NCI-H1417 treated with DMSO at 0.1 percent for 48 hours (cell line): ENCODE results near the gene SLC9A9.
"Not testable (repeated sequence)": the region's sequence is repeated elsewhere in the genome, so short reads cannot be mapped to it uniquely, and the experiment has no call there.

Source experiments
- DNase-seq: peaks from one replicate; lab custom pipeline; 2025; lab: John Stamatoyannopoulos, UW

SLC9A9 gene

GRCh38 chr3:143551761-143552160 lies 296.5 kb downstream of the SLC9A9 start:
- no peak for DNase-seq

DNA sequence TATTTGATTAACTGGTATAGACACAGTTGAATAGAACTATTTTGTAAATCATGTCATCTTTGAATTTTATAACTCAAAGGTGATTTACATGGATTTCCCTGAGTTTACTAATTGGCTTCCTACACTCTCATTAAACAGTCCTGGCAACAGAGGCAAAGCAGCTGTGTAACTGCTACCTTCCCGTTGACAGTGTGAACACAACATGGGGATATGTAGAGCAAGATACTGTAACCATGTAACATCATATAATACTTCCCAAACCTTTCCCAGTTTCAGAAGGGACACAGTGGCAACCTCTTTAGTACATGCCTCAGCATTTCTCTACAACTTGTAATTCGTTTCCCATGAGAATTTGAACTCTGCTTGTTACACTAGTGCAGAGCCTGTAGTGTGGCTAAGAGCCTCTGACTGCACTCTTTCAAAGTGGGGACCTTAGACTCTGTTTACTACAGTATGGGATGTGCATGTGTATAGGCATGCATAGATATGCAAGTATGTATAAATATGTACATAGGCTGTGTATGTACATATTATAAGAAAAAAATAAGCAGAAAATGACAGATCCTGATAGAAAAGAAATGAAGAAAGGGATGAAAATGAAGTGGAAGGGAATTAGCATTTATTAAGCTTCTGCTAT lies 299.3 kb downstream of the SLC9A9 start:
- no peak for DNase-seq

GRCh38 chr3:143548393-143548792 lies 299.9 kb downstream of the SLC9A9 start:
- no peak for DNase-seq

GRCh38 chr3:143538577-143538981 lies 309.7 kb downstream of the SLC9A9 start:
- no peak for DNase-seq

- no peak for DNase-seq
Measured at GRCh38 chr3:143538061-143538460, 310.2 kb downstream of the SLC9A9 start.

DNA sequence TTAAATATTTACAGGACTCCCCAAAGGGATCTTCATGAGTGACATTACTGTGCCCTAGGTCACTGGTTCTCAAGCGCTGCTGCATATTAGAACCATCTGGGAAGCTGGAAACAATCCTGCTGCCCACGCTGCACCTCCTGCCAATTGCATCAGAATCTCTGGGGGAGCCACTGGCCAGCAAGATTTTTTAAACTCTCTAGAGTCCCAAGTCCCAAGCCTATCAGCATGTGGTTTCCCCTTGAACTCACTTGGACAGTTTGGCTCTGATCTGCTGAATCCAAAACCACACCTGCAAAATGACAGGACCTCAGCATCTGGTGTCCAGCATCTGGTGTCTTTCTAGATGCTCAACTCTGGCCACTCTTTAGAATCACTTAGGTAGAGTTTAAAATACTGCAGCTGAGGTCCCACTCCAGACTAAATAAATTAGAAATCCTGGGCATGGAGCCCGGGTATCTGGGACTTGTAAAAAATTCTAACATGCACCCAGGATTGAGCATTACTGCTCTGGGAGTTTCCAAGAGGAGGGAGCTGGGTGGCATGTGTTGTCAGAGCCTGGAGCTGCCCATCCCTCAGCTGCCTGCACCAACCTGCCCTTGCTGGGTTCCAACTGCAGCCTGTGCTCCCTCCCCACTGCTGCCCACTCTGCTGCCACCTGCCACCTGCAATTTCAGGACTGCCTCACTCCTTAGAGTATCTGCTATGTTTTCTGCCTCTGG lies 311.3 kb downstream of the SLC9A9 start:
- no peak for DNase-seq

GRCh38 chr3:143535994-143536784 lies 312.1 kb downstream of the SLC9A9 start:
- no peak for DNase-seq

GRCh38 chr3:143533391-143533790 lies 314.9 kb downstream of the SLC9A9 start:
- no peak for DNase-seq

GRCh38 chr3:143532091-143532490 lies 316.2 kb downstream of the SLC9A9 start:
- DNase-seq = no peak

DNA sequence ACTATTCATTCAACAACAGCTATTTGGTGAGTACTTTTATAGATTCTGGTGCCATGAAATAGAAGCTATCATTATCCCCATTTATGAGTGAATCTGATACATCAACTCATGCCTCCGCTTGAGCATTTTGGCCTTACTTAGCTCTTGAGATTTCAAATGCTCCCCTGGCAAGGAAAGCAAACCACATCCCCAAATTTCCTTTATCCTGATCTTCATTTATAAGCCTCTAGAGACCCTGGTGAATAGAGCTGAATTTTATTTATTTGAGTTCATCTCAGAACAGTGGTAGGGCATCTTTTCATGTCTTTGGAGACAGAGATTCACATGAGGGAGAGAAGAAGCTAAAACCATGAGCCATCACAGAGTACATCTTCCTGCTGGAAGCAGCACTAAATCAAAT lies 317.2 kb downstream of the SLC9A9 start:
- DNase-seq = no peak

GRCh38 chr3:143529798-143530197 lies 318.5 kb downstream of the SLC9A9 start:
- no peak for DNase-seq

- no peak for DNase-seq
Measured at GRCh38 chr3:143529018-143529478, 319.2 kb downstream of the SLC9A9 start.

DNA sequence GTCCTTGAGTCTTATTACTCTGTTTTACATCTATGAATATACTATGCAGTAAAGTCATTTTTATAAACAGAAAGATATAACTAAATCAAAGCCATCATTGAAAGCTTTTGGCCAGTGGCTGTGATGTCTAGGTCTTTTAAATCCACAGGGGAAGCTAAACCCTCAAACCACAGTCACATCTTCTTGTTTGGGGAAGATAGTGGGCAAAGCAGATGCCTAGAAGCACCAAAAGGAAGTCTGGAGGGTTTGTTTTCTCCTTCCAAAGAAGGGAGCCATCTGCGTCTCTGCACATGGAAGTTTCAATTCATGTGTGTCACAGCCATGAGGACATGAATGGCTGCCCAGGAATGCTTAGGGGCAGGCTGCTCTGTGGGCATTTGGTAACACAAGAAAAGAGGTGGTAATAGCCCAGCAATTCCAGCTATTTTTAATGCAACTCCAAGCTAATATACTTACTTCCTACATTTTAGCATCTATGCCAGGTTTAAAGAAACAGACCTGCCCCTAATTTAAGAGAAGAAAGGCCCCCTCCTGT lies 322.2 kb downstream of the SLC9A9 start:
- DNase-seq = no peak

DNA sequence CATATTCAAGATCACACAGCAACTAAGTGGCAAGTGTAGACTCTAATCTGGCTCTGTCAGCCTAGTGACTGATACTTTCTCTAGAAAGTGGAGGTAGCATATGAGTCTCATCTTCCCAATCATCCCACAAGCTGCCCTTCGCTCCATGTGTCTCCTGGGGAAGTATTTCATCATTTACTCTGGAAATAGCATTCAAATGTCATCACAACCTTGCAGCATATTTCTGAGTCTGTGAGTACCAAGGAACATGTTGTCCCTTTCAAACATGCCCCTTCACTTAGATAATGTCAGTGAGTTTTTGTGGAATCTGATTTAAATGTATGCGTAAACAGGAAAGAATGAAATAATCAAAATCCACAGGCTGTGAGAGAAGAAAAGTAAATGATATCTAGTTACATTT lies 322.9 kb downstream of the SLC9A9 start:
- DNase-seq = no peak

- DNase-seq = no peak
Measured at GRCh38 chr3:143521803-143522202, 326.5 kb downstream of the SLC9A9 start.

DNA sequence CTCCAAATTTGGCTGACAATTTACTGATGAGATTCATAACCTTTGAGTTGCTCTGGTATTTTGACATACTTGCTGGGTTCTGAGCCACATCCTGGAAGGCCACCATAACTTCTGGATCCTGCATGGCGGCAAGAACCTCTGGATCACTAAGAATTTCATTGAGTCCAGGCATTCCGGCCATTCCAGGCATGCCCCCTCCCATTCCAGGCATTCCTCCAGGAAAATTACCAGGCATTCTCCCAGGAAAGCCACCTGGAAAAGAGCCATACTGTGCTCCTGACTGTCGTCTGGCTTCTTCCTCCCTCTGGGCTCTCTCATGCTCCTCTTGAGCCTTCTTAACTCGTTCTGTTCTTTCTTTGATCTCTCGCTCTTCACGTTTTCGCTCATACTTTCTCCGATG lies 331.1 kb downstream of the SLC9A9 start:
- DNase-seq = not testable (repeated sequence)

DNA sequence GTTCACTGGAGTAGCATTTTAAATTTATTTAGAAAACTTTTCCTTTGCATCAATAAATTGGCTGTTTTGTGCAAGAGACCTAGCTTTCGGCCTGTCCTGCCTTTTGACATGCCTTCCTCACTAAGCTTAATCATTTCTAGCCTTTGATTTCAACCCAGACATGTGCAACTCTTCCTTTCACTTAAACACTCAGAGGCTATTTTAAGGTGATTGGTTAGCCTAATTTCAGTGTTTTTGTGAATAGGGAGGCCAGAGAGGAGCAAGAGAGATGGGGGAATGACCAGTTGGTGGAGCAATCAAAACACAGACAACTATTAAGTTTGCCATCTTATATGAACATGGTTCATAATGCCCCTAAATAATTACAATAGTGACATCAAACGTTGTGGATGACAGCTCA lies 333.4 kb downstream of the SLC9A9 start:
- DNase-seq = no peak

DNA sequence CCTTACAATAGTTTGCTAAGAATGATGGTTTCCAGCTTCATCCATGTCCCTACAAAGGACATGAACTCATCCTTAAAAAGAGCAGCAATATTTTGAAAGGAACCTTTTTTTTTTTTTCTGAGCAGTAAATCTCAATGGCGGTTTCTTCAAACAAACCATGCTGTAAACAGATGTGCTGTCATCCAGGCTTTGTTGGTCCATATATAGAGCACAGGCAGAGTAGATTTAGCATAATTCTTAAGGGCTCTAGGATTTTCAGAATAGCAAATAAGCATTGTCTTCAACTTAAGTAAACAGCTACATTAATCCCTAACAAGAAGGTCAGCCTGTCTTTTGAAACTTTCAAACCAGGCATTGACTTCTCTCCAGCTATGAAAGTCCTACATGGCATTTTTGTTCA lies 334.2 kb downstream of the SLC9A9 start:
- DNase-seq = no peak

- DNase-seq = no peak
Measured at GRCh38 chr3:143511174-143511879, 336.9 kb downstream of the SLC9A9 start.

DNA sequence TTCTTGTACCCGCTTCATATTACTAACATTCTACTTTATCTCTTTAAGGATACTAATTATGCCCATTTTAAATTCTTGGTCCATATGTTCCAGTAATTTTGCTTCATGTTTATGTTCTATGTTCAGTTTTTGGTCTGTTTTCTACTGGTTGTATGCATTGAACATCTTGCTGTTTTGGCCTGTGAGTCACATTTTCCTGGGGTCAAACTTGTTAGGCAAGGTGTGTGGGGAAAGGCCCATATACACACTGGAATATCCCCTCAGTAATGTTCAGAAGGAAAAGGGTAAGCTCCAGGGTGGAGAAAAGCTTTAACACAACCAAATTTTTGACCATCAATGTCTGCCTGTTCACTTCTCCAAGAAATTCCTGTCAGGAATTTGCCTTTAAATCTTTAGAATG lies 337.7 kb downstream of the SLC9A9 start:
- DNase-seq = no peak

- no peak for DNase-seq
Measured at GRCh38 chr3:143507735-143508580, 340.3 kb downstream of the SLC9A9 start.
